GM20000 (cell line): ENCODE results near the gene OTULIN.

Experiments used
- DNase-seq: peaks from one replicate; pipeline ENCODE4 v3.0.0; 2012; ENCODE audit warnings: low spot score
- TF ChIP-seq, protein P1 (sequence below): IDR thresholded peaks from 2 replicates; pipeline ENCODE4 v1.5.1; 2012; ENCODE audit warnings: mild to moderate bottlenecking, control low read depth; ENCODE audit errors: extremely low read depth, missing control alignments

The OTULIN gene

GRCh38 chr5:14727928-14728458 is 63.5 kb downstream of the OTULIN start:
- TF ChIP-seq, protein P1, sequence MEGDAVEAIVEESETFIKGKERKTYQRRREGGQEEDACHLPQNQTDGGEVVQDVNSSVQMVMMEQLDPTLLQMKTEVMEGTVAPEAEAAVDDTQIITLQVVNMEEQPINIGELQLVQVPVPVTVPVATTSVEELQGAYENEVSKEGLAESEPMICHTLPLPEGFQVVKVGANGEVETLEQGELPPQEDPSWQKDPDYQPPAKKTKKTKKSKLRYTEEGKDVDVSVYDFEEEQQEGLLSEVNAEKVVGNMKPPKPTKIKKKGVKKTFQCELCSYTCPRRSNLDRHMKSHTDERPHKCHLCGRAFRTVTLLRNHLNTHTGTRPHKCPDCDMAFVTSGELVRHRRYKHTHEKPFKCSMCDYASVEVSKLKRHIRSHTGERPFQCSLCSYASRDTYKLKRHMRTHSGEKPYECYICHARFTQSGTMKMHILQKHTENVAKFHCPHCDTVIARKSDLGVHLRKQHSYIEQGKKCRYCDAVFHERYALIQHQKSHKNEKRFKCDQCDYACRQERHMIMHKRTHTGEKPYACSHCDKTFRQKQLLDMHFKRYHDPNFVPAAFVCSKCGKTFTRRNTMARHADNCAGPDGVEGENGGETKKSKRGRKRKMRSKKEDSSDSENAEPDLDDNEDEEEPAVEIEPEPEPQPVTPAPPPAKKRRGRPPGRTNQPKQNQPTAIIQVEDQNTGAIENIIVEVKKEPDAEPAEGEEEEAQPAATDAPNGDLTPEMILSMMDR = no peak
- no peak for DNase-seq

DNA sequence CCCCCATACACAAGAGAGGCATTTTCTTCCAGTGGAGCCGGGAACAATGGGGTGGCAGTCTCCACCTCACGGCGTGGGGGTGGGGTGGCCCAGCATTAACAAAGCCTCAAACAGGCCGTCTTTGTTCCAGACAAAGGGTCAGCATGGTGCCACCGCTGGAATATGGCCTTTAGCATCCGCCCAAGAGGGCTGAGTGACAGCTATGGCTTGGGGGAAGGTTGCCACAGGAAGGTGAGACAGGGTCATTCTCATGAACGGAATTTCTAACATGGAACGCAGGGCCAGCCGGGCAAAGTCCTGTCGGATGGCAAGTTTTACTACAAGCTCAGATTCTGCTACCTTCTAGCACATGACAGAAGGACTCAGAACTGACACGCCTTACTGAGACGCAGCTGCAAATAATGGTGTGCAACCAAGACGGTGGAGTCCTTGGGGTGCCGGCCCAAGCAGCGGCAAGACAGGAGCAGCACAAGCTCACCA is 64.0 kb downstream of the OTULIN start:
- TF ChIP-seq, protein P1 = no peak
- DNase-seq = no peak

DNA sequence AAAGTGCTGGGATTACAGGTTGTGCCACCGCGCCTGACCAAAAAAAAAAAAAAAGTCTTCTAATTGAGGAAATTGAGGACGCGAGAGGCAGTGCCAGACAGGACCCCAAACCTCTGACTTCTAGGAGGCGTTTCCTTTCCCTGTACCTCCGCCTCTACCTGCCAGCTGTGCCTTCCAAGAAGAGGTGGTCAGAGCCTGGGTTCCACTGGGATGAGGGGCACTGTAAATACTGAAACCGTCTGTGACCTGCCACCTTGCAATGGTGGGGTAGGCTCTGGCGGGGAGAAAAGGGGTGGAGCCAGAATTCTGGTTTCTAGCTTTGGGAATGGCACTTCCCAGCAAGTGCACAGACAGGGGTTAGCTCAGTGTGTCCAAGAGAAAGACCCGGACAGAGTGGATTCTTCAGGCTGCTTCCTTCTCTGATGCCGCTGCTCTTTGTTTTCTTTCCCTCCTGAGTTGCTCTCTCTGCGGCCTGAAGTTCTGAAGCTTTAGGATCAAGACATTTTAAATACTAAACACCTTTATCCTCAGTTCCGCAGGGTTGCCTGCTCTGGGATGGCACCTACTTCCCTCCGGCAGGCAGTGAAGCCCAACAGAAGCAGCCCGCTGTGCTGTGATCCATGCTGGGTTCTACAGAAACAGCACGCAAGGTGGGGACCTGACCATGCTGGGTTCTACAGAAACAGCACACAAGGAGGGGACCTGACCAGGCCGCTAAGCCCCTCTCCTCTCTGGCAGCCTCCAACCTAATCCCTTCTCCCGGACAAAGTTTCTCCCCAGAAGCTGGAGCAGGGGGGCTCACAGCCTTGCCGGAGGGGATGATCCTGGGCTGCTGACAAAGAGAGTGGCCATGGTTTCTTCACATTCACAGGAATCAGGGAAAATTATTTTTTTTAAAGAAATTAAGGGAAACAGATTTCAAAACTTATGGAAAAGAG is 65.2 kb downstream of the OTULIN start:
- DNase-seq = no peak
- TF ChIP-seq, protein P1 = no peak

- DNase-seq = no peak
- TF ChIP-seq, protein P1 = no peak
Measured at GRCh38 chr5:14730466-14730865, 65.9 kb downstream of the OTULIN start.

DNA sequence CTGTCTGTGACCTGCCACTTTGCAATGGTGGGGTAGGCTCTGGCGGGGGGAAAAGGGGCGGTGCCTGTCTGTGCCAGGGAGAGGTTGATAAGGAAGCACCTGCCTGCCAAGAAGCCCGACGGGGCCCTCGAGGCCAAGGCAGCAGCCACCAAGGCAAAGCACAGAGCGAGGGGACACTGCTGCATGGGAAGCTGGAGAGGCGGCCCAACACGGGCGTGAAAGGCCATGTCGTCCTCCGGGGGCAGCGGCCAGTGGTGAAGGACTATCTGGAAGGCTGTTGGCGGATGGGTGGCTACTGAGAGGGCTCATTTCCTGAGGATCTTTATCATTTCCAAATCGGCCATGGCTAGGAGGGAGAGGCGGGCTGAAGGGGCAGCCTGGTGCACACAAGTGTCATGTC is 66.4 kb downstream of the OTULIN start:
- TF ChIP-seq, protein P1 = no peak
- no peak for DNase-seq

GRCh38 chr5:14732991-14733390 is 68.5 kb downstream of the OTULIN start:
- TF ChIP-seq, protein P1 = no peak
- DNase-seq = no peak

DNA sequence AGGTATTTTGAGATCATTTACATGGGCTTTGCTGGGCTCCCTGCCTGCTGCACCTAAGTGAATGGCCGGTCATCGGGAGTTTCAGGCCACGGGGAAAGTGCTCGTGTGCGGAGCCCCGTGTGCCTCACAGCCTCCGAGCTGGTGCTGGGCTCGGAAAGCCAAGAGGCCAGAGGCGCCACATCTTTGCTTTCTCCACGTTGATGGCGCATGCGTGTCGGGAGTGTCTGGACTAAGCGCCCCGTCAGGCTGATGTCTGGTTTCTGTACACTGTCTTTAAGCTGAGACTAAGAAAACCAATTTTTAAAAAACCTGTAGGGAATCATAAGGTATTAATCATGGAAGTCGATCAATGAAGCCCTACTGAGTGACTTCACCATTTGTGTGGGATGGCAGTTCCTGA is 69.1 kb downstream of the OTULIN start:
- DNase-seq = no peak
- TF ChIP-seq, protein P1 = no peak
